H9 (cell line): ENCODE data around the gene GNB3. TPM values are rescaled to one million over a fixed set of nuclear protein-coding genes. Genes with fewer than 3 reads are reported as not detected.

Experiments used
- DNase-seq: peaks from one replicate; pipeline ENCODE4 v3.0.0-alpha.2; 2017
- H2AFZ ChIP-seq: one replicate; pipeline ENCODE4 v1.6.1; 2013; ENCODE audit warnings: mild to moderate bottlenecking, low read length, control low read depth, moderate library complexity
- H2AK5ac ChIP-seq: 2 replicates; pipeline ENCODE4 v1.6.1; 2013; ENCODE audit warnings: low read length, control low read depth, mixed read lengths; ENCODE audit not compliant: insufficient read length
- H2BK120ac ChIP-seq: one replicate; pipeline ENCODE4 v1.6.1; 2013; ENCODE audit warnings: low read depth, mild to moderate bottlenecking, low read length, control low read depth, inconsistent platforms; ENCODE audit not compliant: poor library complexity, severe bottlenecking
- H2BK12ac ChIP-seq: 2 replicates; pipeline ENCODE4 v1.6.1; 2013; ENCODE audit warnings: low read length, control low read depth, mixed read lengths, low read depth; ENCODE audit not compliant: insufficient read length
- H2BK15ac ChIP-seq: 2 replicates; pipeline ENCODE4 v1.6.1; 2013; ENCODE audit warnings: low read depth, low read length, control low read depth
- H2BK20ac ChIP-seq: one replicate; pipeline ENCODE4 v1.6.1; 2013; ENCODE audit warnings: low read depth, mild to moderate bottlenecking, low read length, control low read depth, inconsistent platforms; ENCODE audit not compliant: poor library complexity, severe bottlenecking
- H2BK5ac ChIP-seq: 2 replicates; pipeline ENCODE4 v1.6.1; 2013; ENCODE audit warnings: low read length, control low read depth, mixed read lengths; ENCODE audit not compliant: insufficient read length
- H3K14ac ChIP-seq: 2 replicates; pipeline ENCODE4 v1.6.1; 2013; ENCODE audit warnings: low read length, control low read depth; ENCODE audit not compliant: insufficient read depth
- H3K18ac ChIP-seq: 2 replicates; pipeline ENCODE4 v1.6.1; 2013; ENCODE audit warnings: low read depth, mild to moderate bottlenecking, mixed read lengths, low read length, control low read depth; ENCODE audit not compliant: insufficient read length
- H3K23ac ChIP-seq: 2 replicates; pipeline ENCODE4 v1.6.1; 2013; ENCODE audit warnings: low read length, control low read depth, mixed read lengths, low read depth; ENCODE audit not compliant: insufficient read length
- H3K23me2 ChIP-seq: 2 replicates; pipeline ENCODE4 v1.6.1; 2013; ENCODE audit warnings: low read depth, mild to moderate bottlenecking, mixed read lengths, low read length, control low read depth; ENCODE audit not compliant: insufficient read length, poor library complexity, severe bottlenecking
- H3K27ac ChIP-seq: 2 replicates; pipeline ENCODE4 v1.5.1; 2013; ENCODE audit warnings: low read length, control low read depth, mixed read lengths, low read depth; ENCODE audit not compliant: insufficient read length
- H3K27me3 ChIP-seq: 2 replicates; pipeline ENCODE4 v1.6.1; 2013; ENCODE audit warnings: low read length, control low read depth, inconsistent platforms; ENCODE audit not compliant: insufficient read depth
- H3K4ac ChIP-seq: 2 replicates; pipeline ENCODE4 v1.6.1; 2013; ENCODE audit warnings: low read depth, mild to moderate bottlenecking, control low read depth, inconsistent platforms, low read length, moderate library complexity
- H3K4me1 ChIP-seq: 2 replicates; pipeline ENCODE4 v1.6.1; 2013; ENCODE audit warnings: low read length, control low read depth, inconsistent platforms; ENCODE audit not compliant: insufficient read depth
- H3K4me2 ChIP-seq: 2 replicates; pipeline ENCODE4 v1.6.1; 2013; ENCODE audit warnings: low read length, control low read depth, mixed read lengths; ENCODE audit not compliant: insufficient read length, insufficient read depth
- H3K56ac ChIP-seq: 2 replicates; pipeline ENCODE4 v1.6.1; 2013; ENCODE audit warnings: low read depth, mild to moderate bottlenecking, mixed read lengths, low read length, control low read depth; ENCODE audit not compliant: insufficient read length
- H3K79me1 ChIP-seq: 2 replicates; pipeline ENCODE4 v1.6.1; 2013; ENCODE audit warnings: low read depth, mild to moderate bottlenecking, moderate library complexity, low read length, control low read depth, inconsistent platforms; ENCODE audit not compliant: insufficient read depth, poor library complexity, severe bottlenecking
- H3K79me2 ChIP-seq: 2 replicates; pipeline ENCODE4 v1.6.1; 2013; ENCODE audit warnings: low read length, control low read depth, inconsistent platforms; ENCODE audit not compliant: insufficient read depth
- H3K9ac ChIP-seq: 2 replicates; pipeline ENCODE4 v1.6.1; 2013; ENCODE audit warnings: low read length, control low read depth, mixed read lengths; ENCODE audit not compliant: insufficient read length; ENCODE audit errors: extremely low read depth
- H3K9me3 ChIP-seq: one replicate; pipeline ENCODE4 v1.6.1; 2013; ENCODE audit warnings: low read depth, low read length, inconsistent platforms; ENCODE audit not compliant: control insufficient read depth
- H3T11ph ChIP-seq: one replicate; pipeline ENCODE4 v1.6.1; 2013; ENCODE audit warnings: mild to moderate bottlenecking, low read length, control low read depth, inconsistent platforms
- H4K20me1 ChIP-seq: one replicate; pipeline ENCODE4 v1.6.1; 2013; ENCODE audit not compliant: control insufficient read depth, insufficient read length, insufficient read depth
- H4K5ac ChIP-seq: 2 replicates; pipeline ENCODE4 v1.6.1; 2013; ENCODE audit warnings: low read depth, mild to moderate bottlenecking, mixed read lengths, low read length, control low read depth; ENCODE audit not compliant: insufficient read length
- H4K8ac ChIP-seq: replicated peaks from 2 replicates; pipeline ENCODE4 v1.6.1; 2013; ENCODE audit warnings: low read length, control low read depth, mixed read lengths, low read depth; ENCODE audit not compliant: insufficient read length
- H4K91ac ChIP-seq: 2 replicates; pipeline ENCODE4 v1.6.1; 2013; ENCODE audit warnings: low read depth, mild to moderate bottlenecking, moderate library complexity, mixed read lengths, low read length, control low read depth; ENCODE audit not compliant: insufficient read length
- H3K27ac Mint-ChIP-seq, 3 experiments: 2 replicates in 2 of 3; 3 replicates in 1 of 3; pipeline ENCODE4 v1.8.0; 2020 to 2021; ENCODE audit warnings: mixed read lengths in 3 of 3, mild to moderate bottlenecking in 1 of 3, moderate library complexity in 1 of 3
- H3K27me3 Mint-ChIP-seq: 2 replicates; pipeline ENCODE4 v1.8.0; 2021; ENCODE audit warnings: low read depth, mild to moderate bottlenecking, moderate library complexity, mixed read lengths
- H3K36me3 Mint-ChIP-seq, 3 experiments: 2 replicates in 2 of 3; 3 replicates in 1 of 3; pipeline ENCODE4 v1.8.0; 2020 to 2021; ENCODE audit warnings: low read depth in 3 of 3, mixed read lengths in 3 of 3; ENCODE audit not compliant: insufficient read depth in 1 of 3
- H3K4me1 Mint-ChIP-seq, 2 experiments: 2 replicates each; pipeline ENCODE4 v1.8.0; 2020; ENCODE audit warnings: mixed read lengths in 2 of 2
- H3K4me3 Mint-ChIP-seq, 2 experiments: 2 replicates in 1 of 2; 3 replicates in 1 of 2; pipeline ENCODE4 v1.8.0; 2020 to 2021; ENCODE audit warnings: mild to moderate bottlenecking in 2 of 2, mixed read lengths in 2 of 2, moderate library complexity in 1 of 2
- H3K9me3 Mint-ChIP-seq, 2 experiments: 2 replicates in 1 of 2; 3 replicates in 1 of 2; pipeline ENCODE4 v1.8.0; 2020; ENCODE audit warnings: mild to moderate bottlenecking in 2 of 2, mixed read lengths in 2 of 2, moderate library complexity in 1 of 2
- WGBS: extraction: QIAGEN DNeasy Blood & Tissue Kit; methylation state at CpG from one replicate; pipeline ENCODE4 v1.1.7; 2013; ENCODE audit warnings: missing lambda C conversion rate, low lambda C conversion rate, mixed read lengths; ENCODE audit not compliant: insufficient read length; ENCODE audit errors: extremely low coverage; 5-methylcytosine and 5-hydroxymethylcytosine counted together
- total RNA-seq: library from RNA; stranded (reverse); gene quantifications from 2 replicates; pipeline ENCODE4 v1.2.1, GENCODE V29; 2021
- TF ChIP-seq, protein P1 (sequence below): fragments of 200-600 bp; sonication (generic); conservative IDR thresholded peaks from 3 replicates; pipeline ENCODE4 v1.8.0; 2021; ENCODE audit warnings: antibody characterized with exemption, mild to moderate bottlenecking

The GNB3 gene
- total RNA-seq, 1 experiment from 2014 or later = 17.3 TPM

DNA sequence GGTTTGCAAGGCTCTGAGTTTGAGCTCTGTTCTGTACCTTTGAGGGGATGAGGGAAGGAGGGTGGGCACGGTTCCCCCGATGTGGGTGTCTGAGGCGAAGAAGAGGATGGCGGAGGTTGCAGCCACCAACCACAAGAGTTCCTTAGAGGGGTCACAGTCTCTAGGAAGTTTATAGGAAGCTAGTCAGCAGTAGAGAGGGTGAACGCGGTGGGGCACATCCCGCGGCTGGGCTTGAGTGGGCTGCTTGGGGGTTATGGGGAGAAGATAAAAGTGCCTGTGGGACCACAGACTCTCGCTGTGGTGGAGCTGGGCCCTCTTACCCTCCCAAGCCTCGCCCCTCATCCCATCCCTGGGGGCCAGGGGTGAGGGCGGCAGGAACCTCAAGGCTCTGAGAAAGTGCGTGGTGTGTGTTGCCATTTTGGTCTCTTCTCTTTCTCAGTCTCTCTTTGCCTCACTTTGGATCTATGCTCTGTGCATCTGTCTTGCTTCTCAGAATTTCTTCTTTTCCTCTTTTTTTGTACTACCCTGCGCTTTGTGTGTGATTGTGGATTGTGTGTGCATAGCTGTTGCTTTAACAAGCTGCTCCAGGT is 48.7 kb upstream of the GNB3 start:
- DNase-seq = no peak
- no peaks in the 10 kb centered on the region for H3K9me3 Mint-ChIP-seq
- Histone ChIP-seq H3K9me3 (no peaks in the 10 kb centered on the region), H3K18ac (no peak overlapping the region), H2BK12ac (no peak overlapping the region), H3K23ac (no peak overlapping the region), H3T11ph (no peak overlapping the region), H3K9ac (no peak overlapping the region), H3K56ac (no peak overlapping the region), H3K79me1 (no peaks in the 10 kb centered on the region), H3K4ac (no peak overlapping the region), H3K14ac (no peak overlapping the region), H3K27me3 (no peaks in the 10 kb centered on the region; the same call in 1 of the 2 replicates), H2AK5ac (no peak overlapping the region), H2AFZ (no peak overlapping the region), H3K4me1 (0 out of 2 replicates have a peak, but pooled peaks cover 3% of the 10 kb centered on the region), H3K79me2 (no peaks in the 10 kb centered on the region), H2BK15ac (no peak overlapping the region), H4K91ac (no peak overlapping the region), H4K20me1 (no peaks in the 10 kb centered on the region), H3K27ac (no peak overlapping the region), H3K4me2 (no peak overlapping the region), H2BK5ac (no peak overlapping the region), H2BK120ac (no peak overlapping the region), H4K5ac (no peak overlapping the region), H3K23me2 (no peaks in the 10 kb centered on the region), H2BK20ac (no peak overlapping the region), H4K8ac (no peak overlapping the region)
- no peaks in the 10 kb centered on the region; a peak in 1 of 7 replicates for H3K36me3 Mint-ChIP-seq
- TF ChIP-seq, protein P1, sequence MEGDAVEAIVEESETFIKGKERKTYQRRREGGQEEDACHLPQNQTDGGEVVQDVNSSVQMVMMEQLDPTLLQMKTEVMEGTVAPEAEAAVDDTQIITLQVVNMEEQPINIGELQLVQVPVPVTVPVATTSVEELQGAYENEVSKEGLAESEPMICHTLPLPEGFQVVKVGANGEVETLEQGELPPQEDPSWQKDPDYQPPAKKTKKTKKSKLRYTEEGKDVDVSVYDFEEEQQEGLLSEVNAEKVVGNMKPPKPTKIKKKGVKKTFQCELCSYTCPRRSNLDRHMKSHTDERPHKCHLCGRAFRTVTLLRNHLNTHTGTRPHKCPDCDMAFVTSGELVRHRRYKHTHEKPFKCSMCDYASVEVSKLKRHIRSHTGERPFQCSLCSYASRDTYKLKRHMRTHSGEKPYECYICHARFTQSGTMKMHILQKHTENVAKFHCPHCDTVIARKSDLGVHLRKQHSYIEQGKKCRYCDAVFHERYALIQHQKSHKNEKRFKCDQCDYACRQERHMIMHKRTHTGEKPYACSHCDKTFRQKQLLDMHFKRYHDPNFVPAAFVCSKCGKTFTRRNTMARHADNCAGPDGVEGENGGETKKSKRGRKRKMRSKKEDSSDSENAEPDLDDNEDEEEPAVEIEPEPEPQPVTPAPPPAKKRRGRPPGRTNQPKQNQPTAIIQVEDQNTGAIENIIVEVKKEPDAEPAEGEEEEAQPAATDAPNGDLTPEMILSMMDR = no peak
- H3K4me1 Mint-ChIP-seq = peaks cover 20 to 27% of the 10 kb centered on the region in 2 experiments
- no CpG with 5 or more reads among the region's 13 CpGs for WGBS
- peak overlapping the region in 1 of 3 experiments; percentile 57; a peak in 1 of 7 replicates for H3K27ac Mint-ChIP-seq
- H3K4me3 Mint-ChIP-seq = no peak overlapping the region
- H3K27me3 Mint-ChIP-seq = peaks cover 41% of the 10 kb centered on the region
